NCI-H2227 treated with DMSO at 0.1 percent for 48 hours (cell line): ENCODE results near the gene VANGL1.

ENCODE experiments used
- DNase-seq: peaks from one replicate; lab custom pipeline; 2025; lab: John Stamatoyannopoulos, UW

The VANGL1 gene

DNA sequence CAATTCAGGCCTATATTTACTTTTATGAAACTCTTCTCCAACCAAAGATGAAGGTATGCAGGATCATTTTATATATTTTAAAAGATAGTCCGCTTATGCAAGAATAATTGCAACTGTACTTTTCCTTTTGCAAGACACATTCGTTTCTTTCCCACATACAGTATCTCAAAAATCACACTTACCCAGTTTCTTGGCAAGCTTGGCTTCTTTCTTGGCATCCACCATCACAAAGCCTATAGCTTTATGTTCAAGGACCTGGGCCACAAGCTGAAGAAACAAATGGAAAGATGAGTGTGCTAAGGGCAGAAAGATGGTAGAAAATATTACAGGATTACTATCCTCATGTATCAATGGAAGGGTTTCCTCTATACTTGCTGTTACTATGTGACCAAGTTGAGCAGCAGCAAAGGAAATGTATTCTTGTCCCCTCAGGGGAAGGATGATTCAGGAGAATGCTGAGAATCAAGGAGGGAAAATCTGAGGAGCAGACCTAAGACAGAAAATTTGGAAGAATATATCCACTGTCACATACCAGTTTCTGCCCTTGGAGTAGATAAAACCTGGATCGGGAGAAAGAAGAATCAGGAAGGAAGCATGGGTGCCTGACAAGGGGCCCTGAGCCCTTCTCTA, 103.0 kb downstream of the VANGL1 start:
- no peak for DNase-seq

DNA sequence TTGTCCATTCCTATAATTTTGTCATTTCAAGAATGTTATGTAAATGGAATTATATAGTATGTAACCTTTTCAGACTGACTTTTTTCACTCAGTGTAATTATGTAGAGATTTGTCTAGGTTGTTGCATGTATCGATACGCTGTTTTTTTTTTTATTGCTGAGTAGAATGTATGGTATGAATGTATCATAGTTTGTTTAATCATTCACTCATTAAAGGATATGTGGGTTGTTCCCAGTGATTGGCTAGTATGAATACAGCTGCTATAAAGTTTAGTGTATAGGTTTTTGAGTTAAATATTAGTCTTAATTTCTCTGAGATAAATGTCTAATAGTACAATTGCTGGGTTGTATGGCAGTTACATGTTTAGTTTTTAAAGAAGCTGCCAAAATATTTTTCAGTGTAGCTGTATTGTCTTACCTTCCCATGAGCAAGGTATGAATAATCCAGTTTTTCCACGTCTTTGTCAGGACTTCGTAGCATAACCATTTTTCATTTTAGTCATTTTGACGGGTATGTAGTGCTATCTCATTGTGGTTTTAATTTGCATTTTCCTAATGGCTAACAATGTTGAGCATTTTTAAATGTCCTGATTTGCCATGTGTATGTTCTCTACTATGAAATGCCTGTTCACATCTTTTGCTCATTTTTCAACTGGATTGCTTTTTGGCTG, 104.4 kb downstream of the VANGL1 start:
- no peak for DNase-seq
